GM12864 (cell line): ENCODE measurements around the gene AIG1.
"Not testable (repeated sequence)": the region's sequence is repeated elsewhere in the genome, so short reads cannot be mapped to it uniquely, and the experiment has no call there.

Experiments
- DNase-seq: peaks from one replicate; pipeline ENCODE4 v3.0.0-alpha.2; 2011; ENCODE audit warnings: low read depth
- H3K4me3 ChIP-seq: 2 replicates; pipeline ENCODE4 v1.5.1; 2011; ENCODE audit warnings: mild to moderate bottlenecking, low read depth, low read length, control low read depth
- CTCF ChIP-seq: IDR thresholded peaks from 2 replicates; pipeline ENCODE4 v1.5.1; 2011; ENCODE audit warnings: low read depth, mild to moderate bottlenecking, moderate library complexity, low read length, control low read depth, inconsistent platforms; ENCODE audit errors: missing control alignments

Gene AIG1

GRCh38 chr6:143241111-143241510 is 180.4 kb downstream of the AIG1 start:
- TF ChIP-seq CTCF, result no peak

GRCh38 chr6:143241911-143242310 is 181.2 kb downstream of the AIG1 start:
- H3K4me3 ChIP-seq, result no peak overlapping the region
- no peak for DNase-seq
- TF ChIP-seq CTCF, result no peak

More at GRCh38 chr6:143241111-143241510, 180.4 kb downstream of the AIG1 start:
- no peak for DNase-seq
- H3K4me3 ChIP-seq, result no peak overlapping the region

DNA sequence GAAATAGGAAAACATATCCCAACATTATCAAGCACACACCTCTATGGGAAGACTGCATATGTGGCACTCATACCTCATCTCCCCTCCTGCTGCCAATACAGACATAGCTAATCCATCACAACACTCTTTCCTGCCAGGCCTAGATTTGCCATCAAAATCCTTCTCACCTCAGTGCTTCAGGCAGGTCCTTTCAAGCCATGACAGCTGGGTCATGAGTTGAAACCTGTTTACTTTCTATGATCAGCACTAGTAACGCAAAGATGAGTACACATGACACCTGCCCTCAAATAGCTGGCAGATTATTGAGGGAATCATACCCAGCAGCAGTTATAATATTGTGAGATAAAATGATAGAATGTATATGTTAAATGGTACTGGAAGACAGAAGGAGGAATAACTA is 183.1 kb downstream of the AIG1 start:
- TF ChIP-seq CTCF, result no peak
- DNase-seq, result no peak
- H3K4me3 ChIP-seq, result no peak overlapping the region

GRCh38 chr6:143245656-143246055 is 185.0 kb downstream of the AIG1 start:
- DNase-seq, result no peak
- no peak for TF ChIP-seq CTCF
- H3K4me3 ChIP-seq, result no peak overlapping the region

DNA sequence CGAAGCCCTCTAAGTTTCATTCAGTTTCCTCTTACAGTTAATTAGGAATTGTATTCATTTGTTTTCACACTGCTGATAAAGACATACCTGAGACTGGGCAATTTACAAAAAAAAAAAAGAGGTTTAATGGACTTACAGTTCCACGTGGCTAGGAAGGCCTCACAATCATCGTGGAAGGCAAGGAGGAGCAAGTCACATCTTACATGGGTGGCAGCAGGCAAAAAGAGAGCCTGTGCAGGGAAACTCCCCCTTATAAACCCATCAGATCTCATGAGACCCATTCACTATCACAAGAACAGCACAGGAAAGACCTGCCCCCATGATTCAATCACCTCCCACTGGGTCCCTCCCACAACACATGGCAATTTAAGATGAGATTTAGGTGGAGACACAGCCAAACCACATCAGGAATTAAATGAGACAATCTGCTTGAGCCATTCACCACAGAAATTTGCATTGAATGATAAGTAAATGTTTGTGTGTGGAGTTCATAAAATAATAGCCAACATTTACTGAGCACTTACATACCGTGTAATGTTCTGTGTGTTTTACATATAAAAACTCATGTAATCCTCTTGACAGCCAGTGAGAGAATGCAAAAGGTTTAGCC is 185.6 kb downstream of the AIG1 start:
- H3K4me3 ChIP-seq, DNase-seq: not testable (repeated sequence)

DNA sequence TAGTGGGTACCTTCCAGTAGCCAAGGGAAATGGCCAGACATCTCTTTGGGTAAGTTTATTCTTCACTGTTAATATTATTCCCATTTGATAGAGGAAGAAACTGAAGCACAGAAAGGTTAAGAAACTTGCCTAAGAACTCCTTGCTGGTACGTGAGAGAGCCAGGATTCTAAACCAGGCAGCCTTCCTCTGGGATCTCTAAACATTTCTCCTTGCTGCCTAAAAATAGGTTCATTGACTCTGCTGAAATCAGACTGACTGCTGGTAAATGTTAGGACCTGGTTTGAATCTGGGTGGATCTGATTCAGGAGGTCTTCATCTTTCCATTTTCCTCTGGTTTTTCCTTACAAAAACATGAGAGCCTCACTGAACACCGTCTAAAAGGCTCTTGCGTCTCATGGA is 186.9 kb downstream of the AIG1 start:
- TF ChIP-seq CTCF, result no peak
- DNase-seq, result no peak
- no peak overlapping the region for H3K4me3 ChIP-seq

DNA sequence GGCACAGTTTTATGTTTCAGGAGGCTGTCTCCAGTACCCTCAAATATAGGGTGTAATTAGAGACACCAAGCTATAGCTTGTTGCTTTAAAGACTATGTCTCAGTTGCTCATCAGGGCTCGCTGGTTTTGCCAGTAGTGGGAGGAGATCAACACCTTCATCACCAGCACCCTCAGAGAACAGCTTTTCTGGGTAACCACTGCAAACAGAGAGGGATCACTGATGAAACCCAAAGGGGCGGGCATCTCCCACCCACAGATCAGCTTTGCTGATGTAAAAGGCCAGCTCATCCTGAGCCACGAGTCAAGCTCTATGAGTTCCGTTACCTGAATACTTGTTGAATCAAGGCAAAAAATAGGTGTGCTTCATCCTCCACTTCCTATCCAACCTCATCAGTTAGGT is 187.7 kb downstream of the AIG1 start:
- TF ChIP-seq CTCF, result no peak
- DNase-seq, result no peak
- no peak overlapping the region for H3K4me3 ChIP-seq
